RPMI8226 (cell line): ENCODE data around the gene PPL.
"Not testable (repeated sequence)": the region's sequence is repeated elsewhere in the genome, so short reads cannot be mapped to it uniquely, and the experiment has no call there.

Experiments
- DNase-seq: peaks from one replicate; pipeline ENCODE4 v3.0.0-alpha.2; 2015

The PPL gene

GRCh38 chr16:4936991-4937781, at the start of gene PPL:
TSS of gene PPL (minus strand) at chr16:4937148. CDS start at chr16:4937045, 103 bp downstream.
- peak; percentile 98 for DNase-seq

- DNase-seq = no peak
These were observed 47.4 kb upstream of the PPL start for GRCh38 chr16:4984174-4984990.

GRCh38 chr16:4982056-4982867, 45.3 kb upstream of the PPL start:
- no peak for DNase-seq

GRCh38 chr16:4981473-4981872, 44.5 kb upstream of the PPL start:
- DNase-seq = no peak

GRCh38 chr16:4980691-4981090, 43.7 kb upstream of the PPL start:
- no peak for DNase-seq

- no peak for DNase-seq
These were observed 43.0 kb upstream of the PPL start for GRCh38 chr16:4979736-4980660.

GRCh38 chr16:4979164-4979563, 42.2 kb upstream of the PPL start:
- DNase-seq = no peak

- DNase-seq = no peak
These were observed 39.7 kb upstream of the PPL start for GRCh38 chr16:4976611-4977145.

- peak; percentile 92 for DNase-seq
These were observed 39.1 kb upstream of the PPL start for GRCh38 chr16:4976079-4976478.

- peak; percentile 83 for DNase-seq
These were observed 36.1 kb upstream of the PPL start for GRCh38 chr16:4972938-4973587.

- no peak for DNase-seq
These were observed 33.1 kb upstream of the PPL start for GRCh38 chr16:4970010-4970409.

- DNase-seq = no peak
These were observed 32.0 kb upstream of the PPL start for GRCh38 chr16:4968879-4969483.

GRCh38 chr16:4968278-4968677, 31.3 kb upstream of the PPL start:
- not testable (repeated sequence) for DNase-seq

- DNase-seq = no peak
These were observed 29.9 kb upstream of the PPL start for GRCh38 chr16:4966736-4967453.

- not testable (repeated sequence) for DNase-seq
These were observed 26.6 kb upstream of the PPL start for GRCh38 chr16:4963527-4963926.

GRCh38 chr16:4962716-4963115, 25.8 kb upstream of the PPL start:
- DNase-seq = peak; percentile 75

GRCh38 chr16:4960579-4960978, 23.6 kb upstream of the PPL start:
- DNase-seq = no peak

GRCh38 chr16:4958510-4959438, 21.8 kb upstream of the PPL start:
- DNase-seq = no peak
